ENCODE results near the gene GATAD2B. TPM values are rescaled to one million over a fixed set of nuclear protein-coding genes. Genes with fewer than 3 reads are reported as not detected.

Gene GATAD2B
- total RNA-seq, 1 donor from 2014 or later = 12.2 TPM

DNA sequence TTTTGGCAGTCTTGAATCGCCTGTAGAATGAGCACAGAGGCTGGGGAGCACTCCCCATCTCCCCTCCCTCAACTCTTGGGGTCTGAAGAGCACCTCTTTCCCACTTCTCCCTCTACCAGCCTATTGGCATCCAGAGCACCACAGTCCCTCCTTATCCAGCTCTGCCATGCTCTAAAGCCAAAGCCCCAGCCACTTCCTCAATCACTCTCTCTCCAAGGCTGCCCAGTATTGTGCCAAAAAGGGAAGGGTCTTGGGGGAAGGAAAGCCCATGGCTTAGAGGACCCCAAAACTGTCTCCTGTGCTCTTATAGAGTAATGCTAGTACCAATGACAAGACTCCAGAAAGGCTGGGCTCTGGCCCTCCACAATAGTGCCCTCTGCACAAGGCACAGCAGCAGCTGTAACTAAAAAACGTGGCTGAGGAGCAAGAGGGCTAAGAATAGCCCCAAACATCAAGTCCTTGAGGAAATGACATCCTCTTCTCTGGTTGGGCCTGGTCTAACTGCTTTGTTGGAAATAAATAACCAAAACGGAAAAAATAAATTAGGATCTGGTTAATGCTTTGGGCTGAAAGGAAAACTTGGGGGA lies 119.2 kb downstream of the GATAD2B start:
- no peaks in the 10 kb centered on the region for H3K27me3 ChIP-seq (ENCODE audit: control insufficient read depth, insufficient read depth, low read length)
- peaks cover 1% of the 10 kb centered on the region for H3K36me3 ChIP-seq (ENCODE audit: control insufficient read depth, insufficient read depth, low read length)
- H3K4me3 ChIP-seq (ENCODE audit: low read depth, low read length) = no peak overlapping the region
- TF ChIP-seq, protein P1, sequence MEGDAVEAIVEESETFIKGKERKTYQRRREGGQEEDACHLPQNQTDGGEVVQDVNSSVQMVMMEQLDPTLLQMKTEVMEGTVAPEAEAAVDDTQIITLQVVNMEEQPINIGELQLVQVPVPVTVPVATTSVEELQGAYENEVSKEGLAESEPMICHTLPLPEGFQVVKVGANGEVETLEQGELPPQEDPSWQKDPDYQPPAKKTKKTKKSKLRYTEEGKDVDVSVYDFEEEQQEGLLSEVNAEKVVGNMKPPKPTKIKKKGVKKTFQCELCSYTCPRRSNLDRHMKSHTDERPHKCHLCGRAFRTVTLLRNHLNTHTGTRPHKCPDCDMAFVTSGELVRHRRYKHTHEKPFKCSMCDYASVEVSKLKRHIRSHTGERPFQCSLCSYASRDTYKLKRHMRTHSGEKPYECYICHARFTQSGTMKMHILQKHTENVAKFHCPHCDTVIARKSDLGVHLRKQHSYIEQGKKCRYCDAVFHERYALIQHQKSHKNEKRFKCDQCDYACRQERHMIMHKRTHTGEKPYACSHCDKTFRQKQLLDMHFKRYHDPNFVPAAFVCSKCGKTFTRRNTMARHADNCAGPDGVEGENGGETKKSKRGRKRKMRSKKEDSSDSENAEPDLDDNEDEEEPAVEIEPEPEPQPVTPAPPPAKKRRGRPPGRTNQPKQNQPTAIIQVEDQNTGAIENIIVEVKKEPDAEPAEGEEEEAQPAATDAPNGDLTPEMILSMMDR (IDR thresholded peaks at IDR 0.05; ENCODE audit: insufficient read depth, low read length, poor library complexity, severe bottlenecking) = no peak
- no peak for DNase-seq (ENCODE audit: low read depth)

DNA sequence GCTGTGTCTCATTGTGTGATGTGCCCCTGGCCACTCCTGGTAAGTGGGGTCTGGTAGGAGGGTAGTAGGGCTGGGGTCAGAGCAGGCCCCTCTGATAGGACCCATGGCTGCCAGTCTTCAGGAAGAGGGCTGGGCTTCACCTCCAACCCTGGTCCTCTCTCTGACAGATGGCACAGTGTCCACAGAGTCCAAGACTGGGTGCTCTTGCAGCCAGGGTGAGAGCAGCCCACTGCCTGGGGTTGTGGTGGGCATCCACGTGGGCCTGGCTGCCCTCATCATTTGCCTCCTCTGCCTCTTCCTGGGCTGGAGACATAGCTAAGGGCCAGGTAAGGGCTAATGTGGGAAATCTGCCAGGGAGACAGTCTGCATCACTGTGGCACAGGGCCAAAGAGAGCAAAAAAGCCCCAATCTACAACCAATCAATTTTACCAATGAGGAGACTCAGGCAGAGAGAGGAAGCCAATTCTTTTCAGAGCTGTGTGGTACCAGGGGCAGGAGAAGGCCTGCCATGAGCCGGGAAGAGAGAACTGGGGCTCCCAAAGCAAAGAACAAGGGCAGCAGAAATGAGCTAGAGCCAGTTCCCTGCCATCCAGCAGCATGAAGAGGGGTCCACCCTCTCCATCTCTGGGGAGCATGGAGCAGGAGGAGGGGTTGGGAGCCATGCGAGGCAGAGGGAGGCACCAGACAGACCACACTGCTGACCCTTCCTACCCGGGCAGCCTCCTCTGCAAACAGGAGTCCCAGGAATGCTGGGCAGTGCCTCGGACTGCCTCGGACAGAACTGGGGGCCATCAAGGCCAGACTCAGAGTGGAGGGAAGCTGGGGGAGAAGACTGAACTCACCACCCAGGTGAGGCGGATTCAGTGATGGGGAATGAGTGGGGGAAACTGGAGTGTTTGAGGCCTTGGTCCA lies 120.7 kb downstream of the GATAD2B start:
- Histone ChIP-seq H3K36me3 (ENCODE audit: control insufficient read depth, insufficient read depth, low read length) (peaks cover 1% of the 10 kb centered on the region), H3K4me3 (ENCODE audit: low read depth, low read length) (no peak overlapping the region), H3K27me3 (ENCODE audit: control insufficient read depth, insufficient read depth, low read length) (no peaks in the 10 kb centered on the region)
- no peak for DNase-seq (ENCODE audit: low read depth)
- TF ChIP-seq, protein P1 (IDR thresholded peaks at IDR 0.05; ENCODE audit: insufficient read depth, low read length, poor library complexity, severe bottlenecking) = no peak

DNA sequence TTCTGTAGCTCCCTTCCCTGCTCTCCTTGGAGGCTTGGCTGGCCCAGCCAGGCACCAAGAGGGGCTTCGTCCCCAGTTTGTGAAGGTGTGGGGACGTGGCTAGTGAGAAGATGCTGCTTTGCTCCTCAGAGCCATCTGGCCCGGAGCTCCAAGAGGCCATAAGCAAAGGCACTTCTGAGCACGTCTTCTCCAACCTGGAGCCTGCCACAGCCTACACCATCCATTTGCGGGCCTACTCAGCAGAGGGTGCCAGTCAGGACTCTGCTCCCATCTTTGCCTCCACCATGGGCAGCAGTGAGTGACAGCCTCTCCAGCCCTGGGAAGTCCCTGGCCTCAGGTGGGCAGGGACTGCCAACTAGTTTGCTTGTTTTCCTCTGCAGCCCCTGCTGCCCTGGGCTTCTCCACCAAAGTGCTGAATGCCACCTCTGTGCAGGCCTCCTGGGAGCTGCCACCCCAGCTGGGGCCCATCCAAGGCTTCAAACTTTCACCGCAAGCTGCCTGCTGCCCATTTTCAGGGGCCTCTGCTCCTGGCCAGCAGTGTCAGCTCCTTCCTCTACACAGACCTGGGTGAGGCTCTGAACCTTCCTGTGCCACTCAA lies 121.6 kb downstream of the GATAD2B start:
- Histone ChIP-seq H3K4me3 (ENCODE audit: low read depth, low read length) (no peak overlapping the region), H3K27me3 (ENCODE audit: control insufficient read depth, insufficient read depth, low read length) (no peaks in the 10 kb centered on the region), H3K36me3 (ENCODE audit: control insufficient read depth, insufficient read depth, low read length) (peaks cover 1% of the 10 kb centered on the region)
- DNase-seq (ENCODE audit: low read depth) = no peak
- TF ChIP-seq, protein P1 (IDR thresholded peaks at IDR 0.05; ENCODE audit: insufficient read depth, low read length, poor library complexity, severe bottlenecking) = no peak

DNA sequence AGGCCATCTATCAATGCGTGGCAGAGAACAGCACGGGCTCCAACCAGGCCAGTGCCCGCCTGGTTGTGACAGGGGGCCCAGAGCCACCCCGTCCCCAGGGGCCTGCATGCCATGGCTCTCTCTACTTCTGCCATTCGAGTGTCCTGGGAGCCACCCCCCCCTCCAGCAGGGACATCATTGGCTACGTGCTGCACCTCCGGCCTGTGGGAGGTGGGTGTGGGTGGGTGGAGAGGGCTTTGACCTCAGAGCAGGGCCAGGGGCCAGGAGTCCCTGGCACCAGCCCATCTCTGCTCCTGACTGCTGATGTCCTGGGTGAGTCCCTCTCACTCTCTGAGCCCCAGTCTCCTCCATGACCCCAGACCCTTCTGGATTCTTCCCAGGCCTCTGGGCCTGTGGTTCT lies 122.3 kb downstream of the GATAD2B start:
- H3K36me3 ChIP-seq (ENCODE audit: control insufficient read depth, insufficient read depth, low read length) = peaks cover 1% of the 10 kb centered on the region
- DNase-seq (ENCODE audit: low read depth) = no peak
- TF ChIP-seq, protein P1 (IDR thresholded peaks at IDR 0.05; ENCODE audit: insufficient read depth, low read length, poor library complexity, severe bottlenecking) = no peak
- no peaks in the 10 kb centered on the region for H3K27me3 ChIP-seq (ENCODE audit: control insufficient read depth, insufficient read depth, low read length)
- no peak overlapping the region for H3K4me3 ChIP-seq (ENCODE audit: low read depth, low read length)

DNA sequence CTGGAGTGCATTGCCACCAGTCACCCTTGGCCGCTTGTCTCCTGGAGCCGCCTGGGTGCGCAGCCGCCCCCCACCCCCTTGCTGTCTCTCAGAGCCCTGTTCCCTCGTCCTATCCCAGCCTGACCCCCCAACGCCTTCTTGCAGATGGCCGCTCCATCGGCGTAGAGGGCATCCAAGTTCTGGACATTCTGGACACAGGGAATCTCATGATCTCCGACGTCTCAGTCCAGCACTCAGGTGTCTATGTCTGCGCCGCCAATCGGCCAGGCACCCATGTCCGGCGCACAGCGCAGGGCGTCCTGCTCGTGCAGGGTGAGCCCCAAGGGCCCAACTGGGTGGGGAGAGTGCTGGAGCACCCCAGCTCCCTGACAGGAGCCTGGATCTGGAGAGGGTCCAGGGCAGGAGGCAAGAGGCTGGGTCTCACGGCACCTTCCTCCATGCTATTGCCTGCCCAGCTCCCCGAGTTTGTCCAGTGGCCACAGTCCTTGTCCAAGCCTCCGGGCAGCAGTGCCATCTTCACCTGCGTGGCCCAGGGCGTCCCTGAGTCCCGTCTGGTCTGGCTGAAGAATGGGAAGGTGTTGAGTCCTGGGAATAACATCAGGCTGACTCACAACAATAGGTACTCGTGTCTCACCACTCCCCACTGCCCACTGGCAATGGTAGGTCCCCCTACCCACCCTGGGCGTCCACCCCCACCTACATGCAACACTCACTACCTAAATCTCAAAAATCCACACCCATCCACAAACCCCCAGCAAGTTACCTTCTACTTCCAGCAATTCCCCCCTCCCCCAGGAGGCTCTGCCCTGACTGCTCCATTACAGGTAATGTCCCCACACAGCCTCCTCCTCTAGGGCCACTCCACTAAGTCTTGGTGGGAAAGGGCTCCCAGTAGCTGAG lies 123.0 kb downstream of the GATAD2B start:
- Histone ChIP-seq H3K4me3 (ENCODE audit: low read depth, low read length) (no peak overlapping the region), H3K36me3 (ENCODE audit: control insufficient read depth, insufficient read depth, low read length) (peaks cover 1% of the 10 kb centered on the region), H3K27me3 (ENCODE audit: control insufficient read depth, insufficient read depth, low read length) (peaks cover 1% of the 10 kb centered on the region)
- TF ChIP-seq, protein P1 (IDR thresholded peaks at IDR 0.05; ENCODE audit: insufficient read depth, low read length, poor library complexity, severe bottlenecking) = no peak
- DNase-seq (ENCODE audit: low read depth) = no peak

Data from kidney epithelial cell (primary cell).